HG03095 (cell line): ENCODE data around the gene RALGAPA1.
A peak's percentile ranks its signal among the peaks of the same experiment; 100 is the strongest.

ENCODE experiments used
- ATAC-seq: cut with Tn5 transposase; IDR thresholded peaks from one replicate; pipeline ENCODE4 v1.9.1; 2021; ENCODE audit warnings: moderate library complexity; ENCODE audit not compliant: unreplicated experiment

Gene RALGAPA1

GRCh38 chr14:35553808-35554207 lies 255.3 kb downstream of the RALGAPA1 start:
- no peak for ATAC-seq

DNA sequence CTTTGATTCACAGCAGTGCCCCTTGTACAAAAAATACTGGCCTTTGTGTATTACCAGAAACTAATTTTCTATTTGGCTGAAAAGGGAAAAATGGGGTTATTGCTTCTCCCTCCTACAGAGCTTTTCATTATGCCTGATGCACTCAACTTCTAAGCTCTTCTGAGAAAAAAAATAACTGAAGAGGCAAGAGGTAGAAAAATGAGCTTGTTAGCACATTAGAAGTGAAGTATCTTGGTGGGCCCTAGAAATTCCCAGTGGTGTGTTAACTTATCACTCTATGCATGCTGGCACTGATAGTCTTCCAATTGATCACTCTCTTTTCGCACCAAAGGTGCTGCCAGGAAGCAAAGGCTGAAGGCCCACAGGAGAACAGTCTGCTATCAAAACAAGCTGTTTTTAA lies 258.0 kb downstream of the RALGAPA1 start:
- ATAC-seq: no peak

- no peak for ATAC-seq
Measured at GRCh38 chr14:35549551-35549950, 259.5 kb downstream of the RALGAPA1 start.

GRCh38 chr14:35543006-35543405 lies 266.1 kb downstream of the RALGAPA1 start:
- no peak for ATAC-seq

- no peak for ATAC-seq
Measured at GRCh38 chr14:35539969-35540368, 269.1 kb downstream of the RALGAPA1 start.

DNA sequence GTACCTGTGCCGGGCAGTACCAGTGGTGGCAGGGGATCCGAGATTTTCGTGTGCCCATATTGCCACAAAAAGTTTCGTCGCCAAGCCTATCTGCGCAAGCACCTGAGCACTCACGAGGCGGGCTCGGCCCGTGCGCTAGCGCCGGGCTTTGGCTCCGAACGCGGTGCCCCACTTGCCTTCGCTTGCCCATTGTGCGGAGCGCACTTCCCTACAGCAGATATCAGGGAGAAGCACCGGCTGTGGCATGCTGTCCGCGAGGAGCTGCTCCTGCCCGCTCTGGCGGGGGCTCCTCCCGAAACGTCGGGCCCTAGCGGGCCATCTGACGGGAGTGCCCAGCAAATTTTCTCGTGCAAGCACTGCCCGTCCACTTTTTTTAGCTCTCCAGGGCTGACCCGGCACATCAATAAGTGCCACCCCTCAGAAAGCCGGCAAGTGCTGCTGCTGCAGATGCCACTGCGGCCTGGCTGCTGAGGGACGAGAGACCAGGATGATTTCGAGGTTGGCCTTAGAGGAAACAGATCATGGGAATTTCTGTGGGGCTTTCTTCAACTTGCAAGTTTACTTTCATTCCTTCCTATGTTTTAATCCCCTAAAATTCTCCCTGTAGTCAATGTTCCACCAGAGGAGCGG lies 273.5 kb downstream of the RALGAPA1 start:
- no peak for ATAC-seq

DNA sequence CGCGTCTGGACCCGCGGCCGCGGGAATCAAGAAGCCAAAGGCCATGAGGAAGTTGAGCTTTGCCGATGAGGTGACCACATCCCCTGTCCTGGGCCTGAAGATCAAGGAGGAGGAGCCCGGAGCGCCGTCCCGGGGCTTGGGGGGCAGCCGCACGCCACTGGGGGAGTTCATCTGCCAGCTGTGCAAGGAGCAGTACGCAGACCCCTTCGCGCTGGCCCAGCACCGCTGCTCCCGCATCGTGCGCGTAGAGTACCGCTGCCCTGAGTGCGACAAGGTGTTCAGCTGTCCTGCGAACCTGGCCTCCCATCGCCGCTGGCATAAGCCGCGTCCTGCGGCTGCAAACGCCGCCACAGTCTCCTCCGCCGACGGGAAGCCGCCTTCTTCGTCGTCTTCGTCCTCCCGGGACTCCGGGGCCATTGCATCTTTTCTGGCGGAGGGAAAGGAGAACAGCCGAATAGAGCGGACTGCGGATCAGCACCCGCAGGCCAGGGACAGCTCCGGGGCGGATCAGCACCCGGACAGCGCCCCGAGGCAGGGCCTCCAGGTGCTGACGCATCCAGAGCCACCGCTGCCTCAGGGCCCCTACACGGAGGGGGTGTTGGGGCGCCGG lies 274.1 kb downstream of the RALGAPA1 start:
- ATAC-seq: peak; percentile 60

- peak; percentile 27 for ATAC-seq
Measured at GRCh38 chr14:35534208-35534872, 274.8 kb downstream of the RALGAPA1 start.

DNA sequence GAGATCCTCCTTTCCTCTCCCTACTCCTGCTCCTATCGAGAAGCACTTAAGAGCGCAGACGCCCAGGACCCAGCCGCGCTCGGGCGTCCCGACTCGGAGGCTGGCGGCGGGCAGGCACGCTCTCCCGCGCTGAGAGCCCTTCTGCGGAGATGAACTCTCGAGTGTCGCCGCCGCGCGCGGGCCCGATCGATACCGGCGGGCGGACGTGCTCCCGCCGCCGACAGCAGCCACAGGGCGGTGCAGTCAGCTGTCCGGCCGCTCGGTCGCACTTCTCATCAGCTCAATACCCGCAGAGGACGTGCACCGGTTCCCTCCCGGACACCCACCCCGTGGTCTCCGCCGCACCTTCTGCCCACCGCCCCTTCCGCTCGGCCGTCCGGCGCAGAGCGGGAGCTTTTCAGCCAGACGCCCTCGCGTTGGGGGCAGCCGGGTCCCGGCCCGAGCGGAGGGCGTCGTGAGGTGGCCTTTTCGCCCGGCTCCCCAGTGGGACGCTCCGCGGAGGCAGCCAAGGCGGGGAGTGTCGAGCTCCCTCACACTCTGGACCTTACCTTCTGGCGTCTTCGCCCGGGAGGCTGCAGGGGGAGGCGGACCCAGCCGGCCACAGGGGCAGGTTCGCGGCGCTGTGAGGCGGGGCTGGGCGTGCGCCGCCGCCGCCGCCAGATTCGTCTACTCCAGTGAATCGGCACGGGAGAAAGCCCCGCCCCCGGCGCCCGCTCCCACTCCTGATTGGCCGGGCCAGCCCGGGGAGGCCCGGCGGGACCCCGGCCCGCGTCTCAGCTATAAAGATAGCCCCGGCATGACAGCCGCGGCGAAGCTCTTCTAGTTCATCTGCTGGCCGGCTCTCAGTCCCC lies 275.5 kb downstream of the RALGAPA1 start, which contains the start of gene INSM2:
TSS of gene INSM2 (plus strand) at position 808 of the 851 bp plus-strand sequence. CDS start 89 bp downstream, outside the sequence.
- peak; percentile 72 for ATAC-seq

DNA sequence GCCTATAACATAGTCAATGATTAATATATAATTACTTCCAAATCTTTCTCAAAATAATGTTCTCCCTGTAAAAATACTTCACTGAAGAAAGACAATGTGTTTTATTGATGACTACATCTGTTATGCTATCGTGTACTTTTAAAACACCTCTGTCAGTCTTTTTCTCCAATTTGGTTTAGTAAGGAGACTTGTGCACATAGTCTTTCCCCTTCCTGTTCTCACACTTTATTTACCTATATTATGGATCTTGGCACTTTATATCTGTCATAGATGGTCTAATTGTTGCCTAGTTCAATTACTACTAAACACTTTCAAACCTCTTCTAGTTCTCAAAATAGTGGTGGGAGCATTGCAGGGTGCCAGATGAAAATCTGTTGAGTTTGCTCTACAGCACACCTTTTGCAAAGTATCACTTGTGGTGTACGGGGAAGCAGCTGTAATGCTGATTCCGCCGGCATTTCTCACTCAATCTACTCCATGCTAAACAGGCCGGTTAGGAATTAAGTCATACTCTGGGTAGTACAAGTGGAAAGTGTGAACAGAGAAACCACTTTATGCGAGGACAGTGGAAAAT lies 276.2 kb downstream of the RALGAPA1 start:
- peak; percentile 2 for ATAC-seq

- ATAC-seq: no peak
Measured at GRCh38 chr14:35531960-35532747, 276.9 kb downstream of the RALGAPA1 start.

DNA sequence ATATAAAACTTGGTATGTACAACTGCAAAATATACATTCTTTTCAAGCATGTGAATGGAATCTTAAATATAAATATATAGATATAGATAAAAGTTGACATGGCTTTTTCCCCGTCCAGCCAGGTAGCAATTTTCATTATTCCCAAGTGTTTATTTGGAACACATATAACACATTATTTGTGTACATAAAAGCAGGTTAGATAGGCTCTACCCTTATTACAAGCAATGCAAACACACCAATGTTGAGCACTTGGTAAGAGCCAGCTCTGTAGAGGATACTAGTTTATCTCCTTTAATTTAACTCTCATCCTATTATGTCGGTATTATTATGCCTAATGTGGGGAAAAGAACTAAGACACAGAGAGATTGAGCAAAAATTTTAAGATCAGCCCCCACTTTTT lies 282.1 kb downstream of the RALGAPA1 start:
- ATAC-seq: no peak

DNA sequence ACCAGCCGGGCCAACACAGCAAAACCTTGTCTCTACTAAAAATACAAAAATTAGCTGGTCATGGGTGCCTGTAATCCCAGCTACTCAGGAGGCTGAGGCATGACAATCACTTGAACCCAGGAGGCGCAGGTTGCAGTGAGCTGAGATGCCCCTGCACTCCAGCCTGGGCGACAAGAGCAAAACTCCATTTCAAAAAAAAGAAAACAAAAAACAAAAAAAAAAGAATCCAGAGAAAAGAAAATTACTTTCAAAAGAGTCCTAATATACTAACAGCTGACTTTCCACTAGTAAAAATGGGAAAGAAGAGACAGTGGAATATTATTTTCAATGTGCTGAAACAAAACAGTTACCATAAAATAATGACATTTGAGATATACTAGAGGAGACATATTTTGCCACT lies 283.4 kb downstream of the RALGAPA1 start:
- ATAC-seq: no peak

GRCh38 chr14:35519986-35520385 lies 289.1 kb downstream of the RALGAPA1 start:
- ATAC-seq: no peak

GRCh38 chr14:35515916-35516315 lies 293.2 kb downstream of the RALGAPA1 start:
- no peak for ATAC-seq

GRCh38 chr14:35512765-35513164 lies 296.3 kb downstream of the RALGAPA1 start:
- no peak for ATAC-seq

GRCh38 chr14:35509846-35510245 lies 299.2 kb downstream of the RALGAPA1 start:
- no peak for ATAC-seq

DNA sequence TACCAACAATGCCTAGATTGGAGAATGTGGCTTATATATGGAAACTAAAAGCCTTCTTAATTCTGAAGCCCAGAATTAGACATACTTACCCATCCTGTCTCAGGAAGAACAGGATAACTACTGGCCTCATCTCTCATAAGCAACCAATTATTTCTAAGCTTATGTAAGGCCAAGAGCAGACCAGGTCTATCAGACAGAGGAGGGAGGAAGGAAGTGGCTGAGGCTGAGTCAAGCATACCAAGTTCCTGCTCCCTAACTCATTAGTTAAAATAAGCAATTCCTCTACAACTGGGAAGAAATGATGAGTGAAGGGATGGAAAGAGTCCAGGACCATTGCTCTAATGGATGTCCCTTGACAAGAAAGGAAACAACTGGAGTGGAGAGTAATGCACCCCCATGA lies 302.2 kb downstream of the RALGAPA1 start:
- no peak for ATAC-seq

- no peak for ATAC-seq
Measured at GRCh38 chr14:35506461-35506860, 302.6 kb downstream of the RALGAPA1 start.

- ATAC-seq: no peak
Measured at GRCh38 chr14:35504260-35504659, 304.8 kb downstream of the RALGAPA1 start.
